ENCODE results near the gene MCC.

Gene MCC

GRCh38 chr5:113040672-113041260 is 447.5 kb downstream of the MCC start:
- DNase-seq, result no peak

- DNase-seq, result no peak
Measured at GRCh38 chr5:113039934-113040285, 448.3 kb downstream of the MCC start.

- no peak for DNase-seq
Measured at GRCh38 chr5:113039229-113039933, 448.9 kb downstream of the MCC start.

- DNase-seq, result no peak
Measured at GRCh38 chr5:113038714-113039113, 449.5 kb downstream of the MCC start.

- no peak for DNase-seq
Measured at GRCh38 chr5:113038136-113038535, 450.1 kb downstream of the MCC start.

GRCh38 chr5:113036826-113037225 is 451.4 kb downstream of the MCC start:
- DNase-seq, result no peak

GRCh38 chr5:113036321-113036720 is 451.9 kb downstream of the MCC start:
- DNase-seq, result no peak

- DNase-seq, result no peak
Measured at GRCh38 chr5:113035096-113035495, 453.2 kb downstream of the MCC start.

GRCh38 chr5:113034182-113034773 is 454.0 kb downstream of the MCC start:
- DNase-seq, result no peak

- no peak for DNase-seq
Measured at GRCh38 chr5:113031557-113031956, 456.7 kb downstream of the MCC start.

- no peak for DNase-seq
Measured at GRCh38 chr5:113031104-113031503, 457.1 kb downstream of the MCC start.

GRCh38 chr5:113029614-113030013 is 458.6 kb downstream of the MCC start:
- DNase-seq, result no peak

- no peak for DNase-seq
Measured at GRCh38 chr5:113027431-113027830, 460.8 kb downstream of the MCC start.

- no peak for DNase-seq
Measured at GRCh38 chr5:113027015-113027414, 461.2 kb downstream of the MCC start.

GRCh38 chr5:113026211-113026610 is 462.0 kb downstream of the MCC start:
- no peak for DNase-seq

GRCh38 chr5:113025596-113025995 is 462.7 kb downstream of the MCC start:
- DNase-seq, result no peak

- no peak for DNase-seq
Measured at GRCh38 chr5:113024076-113024697, 464.1 kb downstream of the MCC start.

GRCh38 chr5:113022661-113023060 is 465.6 kb downstream of the MCC start:
- DNase-seq, result no peak

- peak; percentile 14 for DNase-seq
Measured at GRCh38 chr5:113020461-113021273, 467.6 kb downstream of the MCC start.

- DNase-seq, result no peak
Measured at GRCh38 chr5:113017881-113018635, 470.2 kb downstream of the MCC start.

GRCh38 chr5:113005454-113005853 is 482.8 kb downstream of the MCC start:
- no peak for DNase-seq

- no peak for DNase-seq
Measured at GRCh38 chr5:113003763-113004162, 484.5 kb downstream of the MCC start.
